CD4-positive, CD25-positive, alpha-beta regulatory T cell (primary cell): ENCODE measurements around the gene QARS1. TPM values are rescaled to one million over a fixed set of nuclear protein-coding genes. Genes with fewer than 3 reads are reported as not detected.

Experiments used
- ATAC-seq, 2 donors: fragments of 150-1000 bp; cut with Tn5 transposase; one replicate each; pipeline ENCODE4 v1.10.0; 2021; ENCODE audit warnings: low read depth in 2 of 2, moderate number of reproducible peaks in 2 of 2, moderate library complexity in 1 of 2
- DNase-seq, 3 donors: peaks; one replicate each; pipeline versions ENCODE4 v3.0.0 to v3.0.0-alpha.2; 2012 to 2022; ENCODE audit warnings: mixed read lengths in 1 of 3
- H3K27ac ChIP-seq: one replicate; pipeline ENCODE4 v1.7.0; 2013; ENCODE audit warnings: mild to moderate bottlenecking, low read length; ENCODE audit not compliant: insufficient read depth, poor library complexity, severe bottlenecking
- H3K27me3 ChIP-seq: one replicate; pipeline ENCODE4 v1.7.0; 2013; ENCODE audit warnings: low read length; ENCODE audit not compliant: control insufficient read depth, insufficient read depth
- H3K36me3 ChIP-seq: one replicate; pipeline ENCODE4 v1.7.0; 2013; ENCODE audit warnings: mild to moderate bottlenecking, low read length, moderate library complexity; ENCODE audit not compliant: control insufficient read depth, insufficient read depth
- H3K4me1 ChIP-seq: 2 replicates; pipeline ENCODE4 v1.7.0; 2013; ENCODE audit warnings: mild to moderate bottlenecking, low read length; ENCODE audit not compliant: insufficient read depth, control insufficient read depth, poor library complexity, severe bottlenecking
- H3K4me3 ChIP-seq: one replicate; pipeline ENCODE4 v1.7.0; 2013; ENCODE audit warnings: low read depth, mild to moderate bottlenecking, low read length, moderate library complexity
- H3K9me3 ChIP-seq, 2 experiments: 1 replicate in 1 of 2; 2 replicates in 1 of 2; pipeline ENCODE4 v1.7.0; 2013; ENCODE audit warnings: low read length in 2 of 2, mild to moderate bottlenecking in 1 of 2, moderate library complexity in 1 of 2; ENCODE audit not compliant: control insufficient read depth in 2 of 2
- H3K27ac Mint-ChIP-seq, 3 donors: one replicate each; pipeline ENCODE4 v1.8.0; 2020 to 2022; ENCODE audit warnings: mild to moderate bottlenecking in 3 of 3, mixed read lengths in 3 of 3, moderate library complexity in 2 of 3
- H3K27me3 Mint-ChIP-seq: one replicate; pipeline ENCODE4 v1.8.0; 2022; ENCODE audit warnings: mild to moderate bottlenecking, mixed read lengths
- H3K36me3 Mint-ChIP-seq: one replicate; pipeline ENCODE4 v1.8.0; 2020; ENCODE audit warnings: mixed read lengths
- H3K4me1 Mint-ChIP-seq, 4 donors: one replicate each; pipeline ENCODE4 v1.8.0; 2020 to 2022; ENCODE audit warnings: mixed read lengths in 4 of 4, mild to moderate bottlenecking in 1 of 4
- H3K4me3 Mint-ChIP-seq, 4 donors: one replicate each; pipeline ENCODE4 v1.8.0; 2020 to 2022; ENCODE audit warnings: mild to moderate bottlenecking in 4 of 4, mixed read lengths in 4 of 4, moderate library complexity in 3 of 4
- H3K9me3 Mint-ChIP-seq, 7 donors: one replicate each; pipeline ENCODE4 v1.8.0; 2020 to 2022; ENCODE audit warnings: mixed read lengths in 7 of 7, mild to moderate bottlenecking in 3 of 7, moderate library complexity in 2 of 7
- polyA plus RNA-seq, 4 donors: library from polyadenylated mRNA; unstranded; fragments of 300-500 nt; fragmentation: Illumina TruSeq; gene quantifications; one replicate each; pipeline ENCODE4 v1.2.3, GENCODE V29; 2021
- total RNA-seq: library from RNA; stranded (reverse); gene quantifications from one replicate; pipeline ENCODE4 v1.2.3, GENCODE V29; 2022

QARS1 gene
- total RNA-seq (224 TPM), polyA plus RNA-seq (100 to 1,000 TPM; 102 to 157 (median 132) TPM)

DNA sequence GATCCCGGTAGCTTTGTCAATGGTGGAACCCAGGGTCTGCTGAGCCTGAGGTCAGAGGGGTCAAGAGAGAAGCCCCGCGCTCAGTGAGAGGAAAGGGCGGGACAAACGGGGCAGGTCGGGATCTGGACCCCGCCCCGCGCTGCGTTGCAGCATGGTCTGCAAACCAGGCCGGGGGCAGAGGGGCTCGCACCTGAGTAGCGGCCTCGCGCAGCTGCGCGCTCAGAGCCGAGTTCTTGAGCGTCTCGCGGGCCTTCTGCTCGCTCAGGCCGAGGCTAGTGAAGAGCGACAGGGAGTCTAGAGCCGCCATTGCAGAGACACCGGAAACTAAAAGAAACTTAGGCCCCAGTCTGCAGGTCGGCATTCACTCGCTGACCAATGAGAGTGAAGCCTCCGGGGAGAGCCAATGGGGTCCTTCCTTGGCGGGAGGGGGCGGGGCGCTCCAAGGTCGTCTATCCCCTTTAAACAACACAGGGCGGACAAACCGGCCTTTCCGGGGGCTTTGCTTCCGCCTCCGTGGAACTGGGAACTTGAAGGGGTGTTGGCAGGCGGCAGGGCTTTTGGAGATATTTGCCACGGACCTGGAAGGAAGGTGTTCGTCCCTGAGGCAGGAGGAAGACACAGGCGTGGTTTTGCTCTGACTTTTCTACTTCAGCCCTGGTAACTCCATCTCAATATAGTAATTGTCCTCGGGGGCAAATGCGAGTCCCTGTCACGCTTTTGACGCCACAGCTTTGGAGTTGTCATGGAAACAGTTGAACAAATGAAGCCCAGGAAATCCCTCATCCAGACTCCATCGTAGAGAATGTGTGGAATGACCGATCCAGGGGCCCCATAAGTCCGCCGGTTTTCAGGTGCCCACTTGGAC lies at the start of gene QARS1:
Gene QARS1, minus strand, starts transcription at position 331 of the 865 bp plus-strand sequence. Its CDS starts 24 bp downstream, at position 307.
- H3K27ac Mint-ChIP-seq, result peak within 1 kb of the TSS; percentile 98 to 99 (median 98)
- peaks cover 21% of the 10 kb centered on the region for H3K4me1 ChIP-seq
- peak within 1 kb of the TSS; percentile 79 for H3K27ac ChIP-seq
- no peaks in the 10 kb centered on the region for H3K27me3 ChIP-seq
- H3K36me3 Mint-ChIP-seq, result peaks cover 31% of the 10 kb centered on the region
- no peaks in the 10 kb centered on the region for H3K9me3 ChIP-seq
- H3K9me3 Mint-ChIP-seq, result no peaks in the 10 kb centered on the region
- peak; percentile 99 for ATAC-seq
- peak; percentile 86 to 94 (median 90) for DNase-seq
- peak within 1 kb of the TSS; percentile 75 for H3K4me3 ChIP-seq
- peaks cover 33% of the 10 kb centered on the region for H3K36me3 ChIP-seq
- H3K27me3 Mint-ChIP-seq, result no peaks in the 10 kb centered on the region
- peaks cover 4 to 33% (median 16%) of the 10 kb centered on the region in 4 donors for H3K4me1 Mint-ChIP-seq
- peak within 1 kb of the TSS; percentile 94 to 98 (median 97) for H3K4me3 Mint-ChIP-seq

DNA sequence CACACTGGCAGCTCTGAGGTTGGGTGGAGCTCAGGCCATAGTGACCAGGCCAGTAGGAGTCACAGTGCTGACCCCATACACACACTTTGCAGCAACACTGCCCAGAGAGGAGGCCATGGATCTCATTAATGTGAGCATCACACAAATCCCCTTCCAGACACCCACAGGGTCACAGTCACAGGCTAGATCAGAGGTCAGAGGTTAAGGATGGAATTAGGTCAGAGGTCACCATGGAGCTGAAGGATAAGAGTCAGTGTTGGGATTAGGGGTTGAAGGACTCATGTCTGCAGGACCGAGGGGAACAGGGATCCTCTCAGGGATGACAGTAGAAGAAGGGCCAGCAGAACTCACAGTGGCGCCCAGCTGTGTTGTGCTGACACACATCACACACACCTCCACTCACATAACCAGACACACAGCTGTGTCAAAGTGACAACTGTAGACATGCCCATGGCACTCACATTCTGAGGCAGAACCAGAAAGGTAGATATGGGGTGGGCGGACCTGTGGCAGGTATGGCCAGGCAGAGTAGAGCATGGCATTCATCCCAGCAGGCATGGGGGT lies 48.9 kb upstream of the QARS1 start:
- Mint-ChIP-seq H3K4me3 (no peak overlapping the region), H3K9me3 (no peaks in the 10 kb centered on the region), H3K36me3 (no peaks in the 10 kb centered on the region), H3K27me3 (no peaks in the 10 kb centered on the region), H3K4me1 (peaks cover 0 to 6% (median 2%) of the 10 kb centered on the region in 4 donors), H3K27ac (peak overlapping the region in 1 of 3 donors; percentile 62)
- Histone ChIP-seq H3K9me3 (no peaks in the 10 kb centered on the region), H3K27me3 (no peaks in the 10 kb centered on the region), H3K36me3 (no peaks in the 10 kb centered on the region), H3K4me1 (no peaks in the 10 kb centered on the region), H3K4me3 (no peak overlapping the region), H3K27ac (no peak overlapping the region)
- DNase-seq (no peak), ATAC-seq (no peak)

DNA sequence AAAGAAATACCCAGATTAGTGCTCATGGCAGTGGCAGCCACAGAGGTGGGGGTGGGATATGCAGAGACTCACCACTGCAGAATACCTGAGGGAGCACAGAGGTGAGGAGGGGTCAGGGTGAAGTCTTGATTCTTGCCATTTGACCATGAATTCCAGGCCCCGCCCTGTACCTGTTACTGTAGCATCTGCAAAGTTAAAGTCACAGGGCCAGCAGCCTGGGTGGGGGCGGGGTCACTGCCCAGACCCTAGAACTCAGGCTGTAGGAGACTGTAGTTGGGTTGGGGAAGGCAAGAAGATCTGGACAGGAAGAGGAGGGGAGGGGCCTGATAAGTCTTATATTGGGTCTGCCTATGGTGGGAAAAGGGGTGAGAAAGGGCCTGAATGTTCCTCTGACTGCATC lies 47.1 kb upstream of the QARS1 start:
- H3K9me3 Mint-ChIP-seq, result no peaks in the 10 kb centered on the region
- no peak overlapping the region for H3K27ac ChIP-seq
- ATAC-seq (no peak), DNase-seq (no peak)
- no peaks in the 10 kb centered on the region for H3K36me3 Mint-ChIP-seq
- no peaks in the 10 kb centered on the region for H3K27me3 Mint-ChIP-seq
- H3K4me1 Mint-ChIP-seq, result no peaks in the 10 kb centered on the region
- H3K4me1 ChIP-seq, result no peaks in the 10 kb centered on the region
- no peak overlapping the region for H3K4me3 Mint-ChIP-seq
- H3K27ac Mint-ChIP-seq, result no peak overlapping the region
- H3K27me3 ChIP-seq, result no peaks in the 10 kb centered on the region
- no peak overlapping the region for H3K4me3 ChIP-seq
- H3K9me3 ChIP-seq, result no peaks in the 10 kb centered on the region
- no peaks in the 10 kb centered on the region for H3K36me3 ChIP-seq

DNA sequence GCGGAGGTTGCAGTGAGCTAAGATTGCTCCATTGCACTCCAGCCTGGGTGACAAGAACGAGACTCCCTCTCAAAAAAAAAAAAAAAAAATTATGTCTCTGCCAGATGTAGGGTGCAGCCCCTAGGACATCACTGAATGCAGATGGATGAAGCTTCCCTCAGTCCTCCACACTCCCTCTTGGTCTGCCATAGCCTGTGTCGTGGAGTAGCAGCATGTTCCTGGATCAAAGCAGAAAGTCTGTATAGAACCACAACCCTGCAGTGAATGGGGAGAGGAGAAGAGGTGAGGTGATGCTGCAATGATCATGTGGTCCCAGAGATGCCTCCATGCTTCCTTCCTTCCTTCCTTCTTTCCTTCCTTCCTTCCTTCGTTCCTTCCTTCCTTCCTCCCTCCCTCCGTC lies 43.6 kb upstream of the QARS1 start:
- H3K36me3 ChIP-seq, result no peaks in the 10 kb centered on the region
- no peaks in the 10 kb centered on the region for H3K36me3 Mint-ChIP-seq
- peak overlapping the region in 1 of 3 donors; percentile 62 for H3K27ac Mint-ChIP-seq
- H3K4me3 ChIP-seq, result no peak overlapping the region
- H3K4me3 Mint-ChIP-seq, result no peak overlapping the region
- H3K27me3 Mint-ChIP-seq, result peaks cover 9% of the 10 kb centered on the region
- H3K9me3 ChIP-seq, result no peaks in the 10 kb centered on the region
- no peak for ATAC-seq
- DNase-seq, result no peak
- no peaks in the 10 kb centered on the region for H3K4me1 Mint-ChIP-seq
- H3K27me3 ChIP-seq, result no peaks in the 10 kb centered on the region
- no peak overlapping the region for H3K27ac ChIP-seq
- no peaks in the 10 kb centered on the region for H3K4me1 ChIP-seq
- peaks cover 0 to 1% (median 0%) of the 10 kb centered on the region in 7 donors for H3K9me3 Mint-ChIP-seq

DNA sequence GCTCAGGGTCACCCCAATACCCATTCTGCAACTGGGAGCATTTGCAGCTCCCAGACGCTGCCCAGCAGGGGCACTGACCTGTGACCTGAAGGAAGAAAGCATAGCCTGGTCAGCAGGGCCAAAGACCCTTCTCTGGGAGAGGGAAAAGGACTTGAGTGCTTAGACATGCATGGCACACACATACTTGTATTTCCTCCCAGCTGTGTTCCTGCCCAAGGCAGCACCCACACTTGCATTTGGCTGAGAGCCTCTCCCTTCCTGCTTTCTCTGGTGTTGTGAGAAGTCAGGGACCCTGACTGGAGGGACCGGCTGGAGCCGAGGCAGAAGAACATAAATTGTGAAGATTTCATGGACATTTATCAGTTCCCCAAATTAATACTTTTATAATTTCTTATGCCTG lies 35.5 kb upstream of the QARS1 start:
- H3K36me3 ChIP-seq, result no peaks in the 10 kb centered on the region
- Mint-ChIP-seq H3K27me3 (peaks cover 16% of the 10 kb centered on the region), H3K36me3 (no peaks in the 10 kb centered on the region), H3K4me1 (no peaks in the 10 kb centered on the region), H3K27ac (no peak overlapping the region), H3K4me3 (no peak overlapping the region), H3K9me3 (peaks cover 0 to 8% (median 0%) of the 10 kb centered on the region in 7 donors)
- no peaks in the 10 kb centered on the region for H3K9me3 ChIP-seq
- no peak for ATAC-seq
- no peak overlapping the region for H3K4me3 ChIP-seq
- H3K27me3 ChIP-seq, result no peaks in the 10 kb centered on the region
- no peak overlapping the region for H3K27ac ChIP-seq
- no peaks in the 10 kb centered on the region for H3K4me1 ChIP-seq
- DNase-seq, result no peak

DNA sequence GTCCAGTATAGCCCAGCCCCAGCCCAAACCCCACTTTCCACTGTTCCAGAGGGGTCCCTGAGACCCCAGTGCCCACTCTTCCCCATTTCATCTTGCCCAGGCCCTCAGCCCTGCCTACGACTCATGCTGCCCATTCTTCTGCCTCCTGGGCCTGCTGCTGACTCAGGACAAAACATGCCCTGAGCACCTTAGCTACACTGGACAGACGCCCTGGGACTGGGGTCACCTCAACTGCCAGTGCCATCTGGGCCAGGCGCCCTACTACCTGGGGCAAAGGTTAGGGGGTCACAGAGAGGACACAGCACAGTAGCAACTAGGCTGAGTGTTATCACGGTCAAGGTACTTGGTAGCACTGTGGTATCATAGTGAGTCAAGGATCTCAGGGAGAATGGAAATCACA lies 30.9 kb upstream of the QARS1 start:
- H3K36me3 ChIP-seq, result no peaks in the 10 kb centered on the region
- peaks cover 2% of the 10 kb centered on the region for H3K27me3 ChIP-seq
- H3K9me3 ChIP-seq, result no peaks in the 10 kb centered on the region
- Mint-ChIP-seq H3K4me1 (no peaks in the 10 kb centered on the region), H3K27me3 (peaks cover 30% of the 10 kb centered on the region), H3K36me3 (no peaks in the 10 kb centered on the region), H3K27ac (no peak overlapping the region), H3K4me3 (no peak overlapping the region), H3K9me3 (peaks cover 0 to 2% (median 0%) of the 10 kb centered on the region in 7 donors)
- H3K4me3 ChIP-seq, result no peak overlapping the region
- DNase-seq (no peak), ATAC-seq (no peak)
- no peak overlapping the region for H3K27ac ChIP-seq
- H3K4me1 ChIP-seq, result no peaks in the 10 kb centered on the region

DNA sequence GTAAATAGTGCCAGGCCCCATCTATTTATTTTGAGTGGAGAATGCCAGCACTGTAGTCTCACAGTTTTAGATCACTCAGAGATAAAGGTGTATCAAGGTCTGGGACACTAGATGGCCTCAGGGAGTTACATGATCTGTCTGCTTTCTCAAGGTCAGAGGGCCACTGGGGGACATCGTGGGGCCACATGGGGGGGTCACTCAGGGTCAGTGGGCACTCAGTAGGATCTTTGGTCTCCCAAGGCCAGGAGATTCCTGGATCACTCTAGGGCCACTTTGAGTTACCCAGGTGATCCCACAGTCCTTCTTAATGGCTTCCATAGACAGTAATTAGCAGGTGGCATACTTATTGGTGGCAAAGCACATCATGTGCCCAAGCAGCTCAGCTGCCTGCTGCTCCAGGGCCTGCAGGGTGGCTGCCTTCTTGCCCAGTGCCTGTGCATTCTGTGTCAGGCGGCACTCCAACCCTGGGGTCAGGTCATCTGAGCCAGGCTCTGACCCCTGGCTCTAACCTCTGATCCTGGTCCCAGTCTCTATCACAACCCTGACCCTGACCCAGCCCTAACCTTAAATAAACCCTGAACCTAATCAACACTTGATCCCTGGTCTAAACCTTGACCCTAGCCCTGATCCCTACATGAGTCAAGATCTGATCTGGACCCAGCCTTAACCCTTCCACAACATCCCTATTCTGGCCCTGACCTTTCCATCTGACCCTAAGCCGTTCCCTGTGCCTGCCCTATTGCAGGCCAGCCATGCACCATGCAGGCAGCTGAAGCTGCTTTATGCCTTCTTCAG lies 30.1 kb upstream of the QARS1 start:
- no peaks in the 10 kb centered on the region for H3K9me3 ChIP-seq
- Mint-ChIP-seq H3K4me1 (no peaks in the 10 kb centered on the region), H3K27ac (peak overlapping the region in 1 of 3 donors; percentile 71), H3K27me3 (peaks cover 25% of the 10 kb centered on the region), H3K4me3 (no peak overlapping the region), H3K36me3 (no peaks in the 10 kb centered on the region), H3K9me3 (peaks cover 0 to 2% (median 0%) of the 10 kb centered on the region in 7 donors)
- H3K4me1 ChIP-seq, result no peaks in the 10 kb centered on the region
- ATAC-seq (no peak), DNase-seq (no peak)
- H3K27me3 ChIP-seq, result peaks cover 2% of the 10 kb centered on the region
- no peak overlapping the region for H3K27ac ChIP-seq
- H3K4me3 ChIP-seq, result no peak overlapping the region
- H3K36me3 ChIP-seq, result no peaks in the 10 kb centered on the region
